HG02759 (cell line): ENCODE data around the gene TYW1B.
"Not testable (repeated sequence)": the region's sequence is repeated elsewhere in the genome, so short reads cannot be mapped to it uniquely, and the experiment has no call there.

Experiments used
- ATAC-seq: cut with Tn5 transposase; IDR thresholded peaks from one replicate; pipeline ENCODE4 v1.9.1; 2021; ENCODE audit warnings: mild to moderate bottlenecking, moderate library complexity; ENCODE audit not compliant: unreplicated experiment

TYW1B gene

DNA sequence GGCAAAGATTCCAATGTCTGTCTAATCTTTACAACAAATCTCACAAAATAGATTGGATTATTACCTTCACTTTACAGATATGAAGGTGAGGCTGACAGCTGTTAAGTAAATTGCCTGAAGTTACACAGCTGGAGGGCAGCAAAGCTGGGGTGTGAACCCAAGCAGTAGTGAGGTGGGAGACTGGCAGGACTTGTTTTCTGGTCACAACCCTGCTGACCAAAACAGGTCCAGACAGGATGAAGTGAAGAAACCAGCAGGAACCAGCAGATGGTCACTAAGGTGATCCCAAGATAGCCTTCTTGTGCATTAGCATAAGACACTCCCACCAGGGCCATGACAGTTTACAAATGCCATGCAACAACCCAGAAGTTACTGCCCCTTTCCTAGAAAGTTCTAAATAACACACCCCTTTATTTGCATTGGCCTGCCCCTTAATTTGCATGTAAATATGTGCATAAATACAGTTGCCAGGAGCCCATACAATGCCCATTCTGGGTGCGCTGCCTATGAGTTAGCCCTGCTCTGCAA is 195.2 kb downstream of the TYW1B start:
- ATAC-seq: not testable (repeated sequence)

DNA sequence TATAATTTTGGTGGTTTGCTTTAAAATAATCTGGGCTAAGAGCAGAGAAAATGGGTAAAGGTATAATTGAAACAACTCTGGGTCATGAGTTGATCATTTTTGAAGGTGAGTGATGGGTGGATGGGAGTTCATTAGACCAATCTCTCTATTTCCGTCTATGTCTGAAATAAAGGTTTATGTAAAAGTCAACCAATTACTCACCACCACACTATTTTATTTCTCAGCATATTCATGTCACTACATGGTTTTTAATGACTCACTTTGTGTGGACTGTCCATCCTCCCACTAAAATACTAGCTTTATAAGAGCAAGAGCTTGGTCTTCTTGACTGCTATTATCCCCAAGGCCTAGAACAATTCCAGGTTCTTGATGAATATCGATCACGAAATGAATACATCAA is 199.6 kb downstream of the TYW1B start:
- ATAC-seq: not testable (repeated sequence)

DNA sequence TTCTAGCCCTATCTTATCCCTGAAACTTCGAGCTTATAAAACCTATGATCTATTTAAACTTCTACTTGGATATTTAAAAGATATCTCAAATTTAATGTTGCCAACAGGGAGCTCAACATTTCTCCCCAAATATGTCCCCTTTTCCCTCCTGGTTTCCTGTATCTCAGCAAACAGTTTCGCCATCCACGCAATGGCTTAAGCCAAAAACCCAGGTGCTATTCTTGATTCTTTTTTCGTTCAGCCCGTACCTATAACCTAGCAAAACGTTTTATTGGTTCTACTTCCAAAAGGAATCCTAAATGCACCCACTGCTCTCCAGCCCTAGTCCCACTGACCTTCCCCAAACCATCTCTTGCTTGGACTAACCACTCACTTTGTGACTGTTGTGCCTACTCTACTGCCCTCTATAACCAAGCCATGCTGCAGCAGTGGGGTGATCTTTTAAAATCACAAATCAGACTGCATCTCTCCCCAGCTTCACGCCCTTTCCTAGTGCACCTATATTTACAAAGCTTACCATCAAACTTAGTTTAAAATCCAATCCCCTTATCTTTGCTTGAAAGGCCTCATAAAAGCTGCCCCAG is 201.5 kb downstream of the TYW1B start:
- not testable (repeated sequence) for ATAC-seq

DNA sequence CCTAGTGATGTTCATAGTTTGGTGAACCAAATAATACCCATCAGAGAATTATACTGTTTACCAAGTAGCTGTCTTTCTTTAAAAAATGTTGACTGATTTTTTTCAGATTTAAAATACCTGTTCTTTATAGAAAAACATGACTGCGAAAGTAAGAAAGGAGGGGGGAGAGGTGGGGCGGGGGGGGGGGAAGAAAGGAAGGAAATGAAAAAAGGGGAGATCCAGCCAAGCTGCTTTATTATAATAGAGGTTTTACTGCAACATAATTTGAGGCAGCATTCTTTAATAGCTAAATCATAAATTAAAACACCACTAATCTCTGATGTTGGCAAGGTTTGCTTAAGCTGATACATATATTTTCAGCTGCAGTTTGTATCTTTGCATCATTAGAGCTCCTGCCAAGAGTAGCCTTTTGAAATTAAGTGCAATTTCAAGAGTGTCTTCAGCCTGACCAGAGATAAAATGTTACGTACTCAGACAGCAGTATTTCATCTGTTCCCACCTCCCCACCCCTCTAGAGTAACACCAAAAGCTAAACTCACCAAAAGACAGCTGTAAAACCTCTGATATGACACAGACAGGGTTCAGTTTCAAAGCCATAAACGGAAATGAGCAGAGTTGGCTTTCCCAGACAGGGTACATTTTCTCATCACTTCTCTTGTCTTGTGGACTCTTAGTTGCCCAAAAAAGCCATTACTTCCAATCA is 202.1 kb downstream of the TYW1B start:
- ATAC-seq: not testable (repeated sequence)

DNA sequence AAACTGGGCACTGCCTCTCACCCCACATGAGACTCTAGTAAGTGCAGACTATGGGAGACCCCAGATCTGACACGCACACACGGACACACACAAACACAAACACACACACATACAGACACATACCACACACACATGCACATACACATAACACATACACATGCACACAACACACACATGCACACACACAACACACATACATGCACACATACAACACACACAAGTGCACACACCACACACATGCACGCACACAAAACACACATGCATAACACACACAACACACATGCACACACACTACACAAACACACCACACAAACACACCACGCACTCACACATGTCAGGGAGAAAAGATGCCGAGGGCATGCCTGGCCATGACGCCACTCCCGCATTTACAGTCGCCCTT is 205.5 kb downstream of the TYW1B start:
- no peak for ATAC-seq

DNA sequence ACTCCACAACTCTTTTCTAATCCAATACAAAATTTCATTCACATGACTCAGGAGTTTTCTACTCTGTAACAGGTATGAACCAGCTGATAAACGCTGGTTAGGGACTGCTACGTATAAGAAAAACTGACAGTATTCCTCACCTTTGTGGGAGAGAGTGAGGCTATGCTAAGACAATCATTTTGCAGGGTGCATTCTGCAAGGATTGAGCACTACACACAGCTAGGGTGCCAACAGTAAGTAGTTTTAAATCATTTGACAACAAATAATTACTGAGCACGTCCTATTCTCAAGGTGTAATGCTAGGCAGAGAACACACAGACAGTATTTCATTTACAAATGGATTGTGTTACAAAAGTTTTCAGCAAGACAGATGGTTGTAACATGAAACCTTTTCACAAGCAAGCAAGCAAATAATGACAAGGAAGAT is 206.2 kb downstream of the TYW1B start:
- not testable (repeated sequence) for ATAC-seq

DNA sequence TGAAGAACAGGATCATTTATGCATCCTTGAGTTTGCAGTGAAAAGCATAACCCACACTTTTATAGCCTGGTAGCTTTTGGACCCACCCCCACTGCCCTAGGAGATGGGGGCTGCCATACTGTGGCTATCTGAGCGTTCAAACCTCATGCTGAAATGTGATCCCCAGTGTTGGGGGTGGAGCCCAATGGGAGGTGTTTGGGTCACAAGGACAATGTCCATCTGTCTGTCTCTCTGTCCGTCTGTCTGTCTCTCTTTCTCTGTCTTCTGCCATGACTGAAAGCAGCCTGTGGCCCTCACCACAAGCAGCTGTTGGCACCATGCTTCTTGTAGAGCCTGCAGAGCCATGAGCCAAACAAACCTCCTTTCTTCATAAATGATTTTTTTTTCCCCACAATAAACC is 207.1 kb downstream of the TYW1B start:
- ATAC-seq: not testable (repeated sequence)

DNA sequence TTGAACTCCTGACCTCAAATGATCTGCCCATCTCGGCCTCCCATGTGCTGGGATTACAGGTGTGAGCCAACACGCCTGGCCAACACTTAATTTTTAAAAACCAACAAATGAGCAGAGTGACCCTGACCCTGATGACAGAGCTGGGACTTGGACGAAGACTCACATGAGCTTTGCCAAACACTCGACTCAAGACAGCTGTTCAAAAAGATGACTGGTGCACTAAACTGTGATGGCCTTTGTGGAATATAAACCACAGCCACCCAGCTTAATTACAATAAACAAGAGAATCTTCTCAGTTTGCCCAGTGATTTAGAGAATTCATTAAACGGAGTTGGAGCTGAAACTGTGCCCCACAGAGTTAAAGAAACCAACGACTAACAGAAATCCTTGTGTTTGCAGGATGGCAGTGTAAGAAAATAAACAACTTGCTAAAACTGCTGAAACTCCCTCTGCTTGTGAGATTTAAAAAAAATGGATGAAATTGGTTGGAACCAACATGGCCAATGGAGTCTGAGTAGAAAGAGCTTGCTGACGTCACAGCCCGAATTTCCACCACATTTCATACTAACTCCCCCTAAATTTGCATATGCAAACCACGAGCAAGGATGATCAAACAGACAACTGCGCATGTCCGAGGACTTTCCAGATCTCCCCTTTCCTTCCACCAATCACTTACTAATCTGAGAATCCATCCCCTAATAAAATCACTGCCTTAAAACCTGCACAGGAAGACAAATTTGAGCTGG is 209.4 kb downstream of the TYW1B start:
- not testable (repeated sequence) for ATAC-seq

DNA sequence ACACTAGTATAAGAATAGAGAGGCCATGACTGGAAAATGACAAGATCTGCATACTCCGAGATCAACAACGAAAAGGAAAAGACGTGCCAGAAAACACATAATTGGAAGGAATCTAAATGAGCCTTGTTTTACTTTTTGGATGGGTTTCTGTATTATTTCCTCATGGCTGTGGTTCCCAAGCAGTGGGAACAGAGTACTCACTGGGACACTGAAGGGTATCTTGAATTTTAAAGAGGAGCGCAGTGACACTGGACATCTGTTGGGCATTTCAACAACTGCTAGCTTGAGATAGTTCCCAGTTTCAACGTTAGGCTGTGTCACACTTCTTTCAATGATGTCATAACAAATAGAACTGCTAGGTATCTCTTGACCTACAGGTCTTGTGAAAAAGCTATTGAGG is 218.2 kb downstream of the TYW1B start:
- ATAC-seq: not testable (repeated sequence)

DNA sequence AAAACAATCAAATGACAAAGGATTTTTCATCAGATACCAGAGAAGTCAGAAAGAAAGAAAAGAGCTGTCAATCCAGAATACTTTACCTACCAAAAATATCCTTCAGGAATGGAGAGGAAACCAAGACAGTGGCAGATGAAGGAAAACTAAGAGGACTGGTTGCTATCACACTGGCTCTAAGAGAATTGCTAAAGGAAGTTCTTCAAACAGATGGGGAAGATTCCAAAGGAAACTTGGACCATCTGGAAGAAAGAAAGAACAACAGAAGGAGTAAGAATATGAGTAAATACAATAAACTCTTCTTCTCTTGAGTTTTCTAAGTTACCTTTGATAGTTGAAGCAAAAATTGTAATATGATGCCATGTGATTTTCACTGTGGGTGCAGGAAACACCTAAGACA is 220.0 kb downstream of the TYW1B start:
- ATAC-seq: not testable (repeated sequence)

DNA sequence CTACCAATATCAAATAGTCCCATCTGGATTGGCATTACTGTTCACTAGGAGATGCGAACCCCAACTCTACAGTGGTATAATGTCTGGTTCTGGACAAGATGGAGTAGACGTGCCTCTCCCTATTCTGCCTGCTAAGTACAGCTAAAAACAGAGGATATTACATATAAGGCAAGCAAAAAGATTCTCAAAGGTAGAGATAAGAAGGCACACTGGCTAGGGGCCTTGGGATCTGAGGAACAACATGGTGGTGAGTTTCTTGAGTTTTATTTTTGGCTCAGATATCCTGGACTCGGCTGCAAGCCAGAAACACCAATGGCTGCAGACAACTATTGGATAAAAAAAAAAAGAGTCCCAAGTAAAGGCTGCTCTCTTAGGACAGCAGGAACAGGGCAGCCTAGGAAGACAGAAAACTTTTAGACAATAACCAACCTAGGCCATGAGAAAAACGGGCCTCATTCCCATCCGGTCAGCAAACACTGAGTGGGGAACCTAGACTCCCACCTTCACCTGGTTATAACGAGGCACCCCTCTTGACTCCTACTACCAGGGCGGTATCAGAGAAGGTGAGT is 222.1 kb downstream of the TYW1B start:
- not testable (repeated sequence) for ATAC-seq

DNA sequence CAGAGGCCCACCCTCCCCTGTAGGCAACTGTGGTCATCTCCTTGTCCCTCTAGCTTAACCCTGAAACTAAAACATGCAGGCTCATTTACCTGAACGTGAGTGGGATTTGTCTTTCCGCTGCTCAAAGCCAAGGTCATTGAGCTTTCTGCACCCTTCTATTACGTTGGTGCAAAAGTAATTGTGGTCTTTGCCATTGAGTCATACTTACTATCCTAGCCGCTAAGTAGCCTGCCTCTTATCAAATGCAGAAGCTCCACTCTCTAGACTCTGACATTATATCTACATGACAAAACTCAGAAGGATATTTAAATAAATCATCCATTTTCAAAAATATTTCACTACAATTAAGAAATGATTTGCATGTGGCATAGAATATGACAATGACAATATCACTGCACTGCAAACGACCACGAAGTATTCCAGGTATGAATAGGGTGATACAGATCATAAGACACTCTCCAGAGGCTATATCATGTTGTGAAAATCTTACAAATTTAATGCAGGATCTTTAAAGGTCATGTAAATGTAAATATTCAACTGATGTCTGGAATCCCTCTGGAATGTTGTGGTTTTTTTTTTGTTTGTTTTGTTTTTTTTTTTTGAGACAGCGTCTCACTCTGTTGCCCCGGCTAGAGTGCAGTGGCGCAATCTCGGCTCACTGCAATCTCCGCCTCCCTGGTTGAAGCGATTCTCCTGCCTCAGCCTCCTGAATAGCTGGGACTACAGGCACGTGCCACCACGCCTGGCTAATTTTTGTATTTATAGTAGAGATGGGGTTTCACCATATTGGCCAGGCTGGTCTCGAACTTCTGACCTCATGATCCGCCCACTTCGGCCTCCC is 223.0 kb downstream of the TYW1B start:
- not testable (repeated sequence) for ATAC-seq

DNA sequence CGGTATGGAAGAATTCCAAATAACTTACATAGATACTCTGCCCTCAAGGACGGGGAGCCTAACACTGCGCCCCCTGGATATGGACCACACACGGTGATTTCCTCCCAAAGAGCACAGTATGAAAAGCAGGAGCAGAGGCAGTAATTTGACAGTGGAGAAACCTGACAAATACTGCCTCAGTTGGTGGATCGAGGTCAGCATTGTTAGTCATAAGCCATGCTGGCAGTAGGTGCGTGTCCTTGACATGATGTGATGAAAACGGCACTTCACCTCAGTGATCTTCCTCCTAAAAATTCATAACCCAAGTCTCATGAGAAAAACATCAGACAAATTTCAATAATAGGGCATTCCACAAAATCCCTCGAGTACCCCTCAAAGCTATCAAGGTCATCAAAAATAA is 224.5 kb downstream of the TYW1B start:
- ATAC-seq: not testable (repeated sequence)

DNA sequence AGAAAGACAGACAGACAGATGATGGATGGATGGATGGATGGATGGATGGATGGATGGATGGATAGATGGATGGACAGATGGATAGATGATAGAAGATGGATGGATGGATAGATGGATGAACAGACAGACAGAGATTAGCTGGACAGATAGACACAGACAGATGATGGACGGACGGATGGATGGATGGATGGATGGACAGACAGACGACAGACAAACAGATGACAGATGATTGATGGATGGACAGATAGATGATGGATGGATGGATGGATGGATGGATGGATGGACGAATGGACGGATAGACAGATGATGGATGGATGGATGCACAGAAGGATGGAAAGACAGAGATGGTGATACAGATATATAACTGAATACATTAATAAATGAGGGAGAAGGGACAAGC is 224.9 kb downstream of the TYW1B start:
- no peak for ATAC-seq

DNA sequence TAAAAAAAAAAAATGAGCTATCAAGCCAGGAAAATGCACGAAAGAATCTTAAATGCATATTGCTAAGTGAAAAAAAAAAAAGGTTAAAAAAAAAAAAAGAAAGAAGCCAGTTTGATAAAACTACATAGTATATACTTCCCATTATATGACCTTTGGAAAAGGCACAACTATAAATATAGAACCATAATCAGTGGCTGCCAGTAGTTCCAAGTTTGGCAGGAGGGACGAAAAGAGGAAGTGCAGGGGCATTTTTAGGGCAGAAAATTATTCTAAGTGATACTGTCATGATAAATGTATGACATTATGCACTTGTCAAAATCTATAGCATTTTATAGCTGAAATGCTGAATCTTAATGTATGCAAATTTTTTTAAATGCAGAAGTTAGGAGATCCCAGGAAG is 226.3 kb downstream of the TYW1B start:
- not testable (repeated sequence) for ATAC-seq

DNA sequence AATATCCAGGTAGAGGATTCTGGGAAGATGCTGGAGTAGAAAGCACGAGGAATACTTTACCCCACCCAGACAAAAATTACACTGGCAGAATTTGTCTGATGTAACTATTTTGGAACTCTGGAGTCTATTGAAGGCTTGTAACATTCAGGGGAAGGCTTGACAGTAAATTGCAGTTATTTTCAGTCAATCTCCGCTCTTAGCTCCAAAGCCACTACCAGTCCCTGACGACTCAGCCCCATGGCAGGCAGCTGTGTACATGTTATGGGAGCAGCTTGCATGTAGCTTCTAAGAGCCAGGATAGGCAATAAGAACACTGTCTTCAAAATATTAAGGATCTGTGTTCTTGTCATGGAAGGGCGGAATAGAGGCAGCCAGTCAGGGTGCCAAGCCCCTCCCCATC is 238.0 kb downstream of the TYW1B start:
- not testable (repeated sequence) for ATAC-seq

DNA sequence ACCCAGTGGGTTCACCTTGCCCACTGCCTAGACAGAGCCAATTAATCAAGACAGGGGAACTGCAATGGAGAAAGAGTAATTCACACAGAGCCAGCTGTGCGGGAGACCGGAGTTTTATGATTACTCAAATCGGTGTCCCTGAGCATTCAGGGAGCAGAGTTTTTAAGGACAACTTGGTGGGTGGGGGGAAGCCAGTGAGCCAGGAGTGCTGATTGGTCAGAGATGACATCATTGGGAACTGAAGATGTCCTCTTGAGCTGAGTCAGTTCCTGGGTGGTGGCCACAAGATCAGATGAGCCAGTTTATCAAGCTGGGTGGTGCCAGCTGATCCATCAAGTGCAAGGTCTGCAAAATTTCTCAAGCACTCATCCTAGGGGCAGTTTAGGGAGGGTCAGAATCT is 240.7 kb downstream of the TYW1B start:
- ATAC-seq: not testable (repeated sequence)

DNA sequence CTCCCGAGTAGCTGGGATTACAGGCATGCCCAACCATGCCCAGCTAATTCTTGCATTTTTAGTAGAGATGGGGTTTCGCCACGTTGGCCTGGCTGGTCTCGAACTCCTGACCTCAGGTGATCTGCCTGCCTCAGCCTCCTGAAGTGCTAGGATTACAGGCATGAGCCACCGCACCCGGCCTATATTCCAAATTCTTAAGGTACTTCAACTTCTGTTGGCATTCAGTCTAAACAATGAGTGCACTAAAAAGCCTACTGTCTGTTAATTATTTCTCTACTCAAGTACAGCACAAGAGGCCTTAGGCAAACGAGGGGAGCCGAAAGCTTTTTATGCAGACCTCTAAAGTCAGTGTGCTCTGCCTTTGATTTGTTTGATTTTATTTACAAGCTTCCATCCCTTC is 243.4 kb downstream of the TYW1B start:
- not testable (repeated sequence) for ATAC-seq

DNA sequence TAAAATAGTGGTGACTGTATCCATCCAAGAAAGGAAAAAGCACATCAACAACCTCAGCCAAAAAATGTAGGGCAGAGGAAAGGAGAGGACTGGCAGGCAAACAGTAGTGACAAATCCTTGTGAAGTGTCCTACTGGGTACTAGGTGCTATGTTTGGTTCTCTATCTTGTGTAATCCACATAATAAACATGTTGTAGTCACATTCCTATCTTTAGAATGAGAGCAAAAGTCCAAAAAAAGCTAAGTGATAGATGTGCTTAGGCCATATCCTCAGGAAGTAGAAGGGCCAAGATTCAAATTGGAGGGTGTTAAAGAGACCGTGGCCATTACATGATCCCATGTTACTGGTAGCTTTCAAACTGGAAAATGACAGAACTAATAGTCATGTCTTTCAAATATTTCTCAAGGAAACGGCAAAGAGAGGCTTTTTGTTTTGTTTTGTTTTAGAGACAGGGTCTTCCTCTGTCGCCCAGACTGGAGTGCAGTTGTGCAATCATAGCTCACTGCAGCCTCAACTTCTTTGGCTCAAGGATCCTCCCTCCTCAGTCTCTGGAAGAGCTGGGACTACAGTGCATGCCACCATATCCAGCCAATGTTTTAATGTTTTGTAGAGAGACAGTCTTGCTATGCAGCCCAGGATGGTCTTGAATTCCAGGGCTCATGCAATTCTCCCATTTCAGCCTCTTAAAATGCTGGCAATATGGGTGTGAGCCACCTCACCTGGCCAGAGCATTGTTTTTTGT is 244.2 kb downstream of the TYW1B start:
- not testable (repeated sequence) for ATAC-seq
